Uterus (tissue), 4 donors: ENCODE results near the gene NDC80. TPM values are rescaled to one million over a fixed set of nuclear protein-coding genes. Genes with fewer than 3 reads are reported as not detected.

Experiments used
- DNase-seq, 2 donors: peaks; one replicate each; pipeline ENCODE4 v3.0.0-alpha.2; 2019 to 2020
- H3K27ac ChIP-seq, 2 donors: fragments of 200-600 bp; sonication (generic); 1 replicate in 1 of 2; 2 replicates in 1 of 2; pipeline ENCODE4 v1.5.1; 2016 to 2018
- H3K27me3 ChIP-seq, 2 donors: fragments of 200-600 bp; sonication (generic); one replicate each; pipeline ENCODE4 v1.5.1; 2018 to 2019; ENCODE audit warnings: control low read depth in 1 of 2
- H3K36me3 ChIP-seq, 2 donors: fragments of 200-600 bp; sonication (generic); one replicate each; pipeline ENCODE4 v1.5.1; 2019; ENCODE audit warnings: control low read depth in 1 of 2
- H3K4me1 ChIP-seq, 2 donors: fragments of 200-600 bp; sonication (generic); one replicate each; pipeline ENCODE4 v1.5.1; 2018 to 2019; ENCODE audit warnings: control low read depth in 1 of 2
- H3K4me3 ChIP-seq, 2 donors: fragments of 200-600 bp; sonication (generic); 1 replicate in 1 of 2; 2 replicates in 1 of 2; pipeline ENCODE4 v1.5.1; 2018 to 2019; ENCODE audit warnings: mild to moderate bottlenecking in 1 of 2
- H3K9me3 ChIP-seq, 2 donors: fragments of 200-600 bp; sonication (generic); one replicate each; pipeline ENCODE4 v1.5.1; 2019; ENCODE audit warnings: control low read depth in 1 of 2
- POLR2A ChIP-seq, 2 donors: fragments of 450-650 bp; IDR thresholded peaks; one replicate each; pipeline ENCODE4 v1.6.1; 2016; ENCODE audit warnings: antibody characterized with exemption in 2 of 2, mild to moderate bottlenecking in 1 of 2, moderate library complexity in 1 of 2
- intact Hi-C: fragments of 100-400 bp; cut with DNase I; formaldehyde crosslinking; loops from one replicate; pipeline ENCODE4 v1.15.1; 2023; ENCODE audit warnings: low total_unique reads
- total RNA-seq, 4 donors: library from RNA; depleted of rRNA in 3 of 4; stranded (reverse); fragments of >200 nt in 3 of 4; gene quantifications; one replicate each; pipeline versions ENCODE4 v1.1.0 to v1.2.4, GENCODE V29; 2014 to 2023
- TF ChIP-seq, protein P1 (sequence below), 4 experiments: fragments of 200-600 bp in 2 of 4; fragments of 450-650 bp in 2 of 4; sonication (generic) in 2 of 4; IDR thresholded peaks; one replicate each; pipeline ENCODE4 v1.5.1; 2016 to 2019; ENCODE audit warnings: antibody characterized with exemption in 4 of 4, mild to moderate bottlenecking in 2 of 4, moderate library complexity in 1 of 4
- donor health status: DM: yes; HTN: yes; CAD: no.

NDC80 gene
- total RNA-seq, 4 donors from 2014 or later, result 0.26 to 21.2 (median 0.80) TPM

DNA sequence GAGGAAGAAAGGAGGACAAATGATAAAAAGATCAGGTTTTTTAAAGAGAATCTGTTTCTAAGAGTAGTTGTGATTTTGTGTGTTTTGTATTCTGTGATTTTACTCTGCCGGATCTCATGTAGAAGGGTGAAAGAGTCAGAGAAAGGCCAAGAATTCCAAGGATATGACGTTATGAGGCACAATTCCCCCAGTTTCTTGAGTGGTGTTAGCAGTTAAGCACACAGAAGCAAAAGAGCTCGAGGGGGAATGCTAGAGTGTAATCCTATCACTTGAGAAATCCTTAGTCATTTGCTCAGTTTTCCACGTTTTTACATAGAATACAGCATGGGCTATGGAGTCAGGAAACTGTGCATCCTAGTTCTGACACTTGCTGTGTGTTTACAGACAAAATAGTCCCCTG, 34.9 kb upstream of the NDC80 start:
- Histone ChIP-seq H3K9me3 (no peaks in the 10 kb centered on the region), H3K27ac (peak overlapping the region; percentile 35 to 69), H3K36me3 (no peaks in the 10 kb centered on the region), H3K27me3 (no peaks in the 10 kb centered on the region), H3K4me3 (no peak overlapping the region), H3K4me1 (no peaks in the 10 kb centered on the region)
- intact Hi-C loops, result no loop called here
- TF ChIP-seq, protein P1, sequence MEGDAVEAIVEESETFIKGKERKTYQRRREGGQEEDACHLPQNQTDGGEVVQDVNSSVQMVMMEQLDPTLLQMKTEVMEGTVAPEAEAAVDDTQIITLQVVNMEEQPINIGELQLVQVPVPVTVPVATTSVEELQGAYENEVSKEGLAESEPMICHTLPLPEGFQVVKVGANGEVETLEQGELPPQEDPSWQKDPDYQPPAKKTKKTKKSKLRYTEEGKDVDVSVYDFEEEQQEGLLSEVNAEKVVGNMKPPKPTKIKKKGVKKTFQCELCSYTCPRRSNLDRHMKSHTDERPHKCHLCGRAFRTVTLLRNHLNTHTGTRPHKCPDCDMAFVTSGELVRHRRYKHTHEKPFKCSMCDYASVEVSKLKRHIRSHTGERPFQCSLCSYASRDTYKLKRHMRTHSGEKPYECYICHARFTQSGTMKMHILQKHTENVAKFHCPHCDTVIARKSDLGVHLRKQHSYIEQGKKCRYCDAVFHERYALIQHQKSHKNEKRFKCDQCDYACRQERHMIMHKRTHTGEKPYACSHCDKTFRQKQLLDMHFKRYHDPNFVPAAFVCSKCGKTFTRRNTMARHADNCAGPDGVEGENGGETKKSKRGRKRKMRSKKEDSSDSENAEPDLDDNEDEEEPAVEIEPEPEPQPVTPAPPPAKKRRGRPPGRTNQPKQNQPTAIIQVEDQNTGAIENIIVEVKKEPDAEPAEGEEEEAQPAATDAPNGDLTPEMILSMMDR (IDR thresholded peaks at IDR 0.05), result no peak
- TF ChIP-seq POLR2A (IDR thresholded peaks at IDR 0.05), result no peak
- DNase-seq, result no peak

DNA sequence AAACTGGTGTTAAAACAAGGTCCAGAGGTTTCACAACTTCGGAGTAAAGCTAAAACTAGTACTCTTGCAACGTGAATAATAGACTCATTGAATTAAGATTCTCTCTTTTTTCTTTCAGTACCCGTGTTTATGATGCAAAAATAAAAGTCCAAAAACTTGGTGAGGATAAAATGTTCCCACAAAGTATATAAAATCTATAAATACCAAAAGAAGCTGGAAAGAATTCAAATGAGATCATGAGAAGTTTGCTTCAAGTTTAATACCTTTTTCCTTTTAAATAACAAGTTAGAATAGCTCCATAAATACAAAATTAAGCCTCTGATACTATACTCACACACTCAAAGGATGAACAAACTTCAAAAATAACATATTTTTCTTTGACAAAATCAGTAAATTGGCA, 34.1 kb upstream of the NDC80 start:
- Histone ChIP-seq H3K27me3 (no peaks in the 10 kb centered on the region), H3K36me3 (no peaks in the 10 kb centered on the region), H3K4me3 (no peak overlapping the region), H3K4me1 (no peaks in the 10 kb centered on the region), H3K9me3 (no peaks in the 10 kb centered on the region), H3K27ac (peak overlapping the region in 1 of 2 donors; percentile 69)
- TF ChIP-seq POLR2A (IDR thresholded peaks at IDR 0.05), result no peak
- TF ChIP-seq, protein P1 (IDR thresholded peaks at IDR 0.05), result no peak
- no peak for DNase-seq
- intact Hi-C loops, result no loop called here

DNA sequence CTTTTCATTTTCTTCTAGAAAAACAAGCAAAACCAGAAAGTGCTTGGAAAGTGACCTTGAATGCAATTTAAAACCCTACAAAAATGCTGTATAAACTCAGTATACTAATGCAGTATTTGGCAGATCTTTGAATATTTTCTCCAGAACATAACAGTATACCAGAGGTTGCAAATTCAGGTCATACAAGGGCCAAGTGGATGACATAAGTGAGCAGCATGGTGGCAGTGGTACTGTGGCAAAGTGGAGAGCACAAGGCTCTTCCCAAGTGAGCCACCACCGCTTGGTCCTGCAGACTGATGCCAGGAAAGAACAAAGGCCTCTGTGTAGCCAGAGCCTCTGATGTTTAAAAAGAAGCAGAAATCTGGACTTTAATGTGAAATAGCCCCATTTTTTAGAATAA, 33.1 kb upstream of the NDC80 start:
- intact Hi-C loops, result no loop called here
- H3K27ac ChIP-seq, result peak overlapping the region; percentile 7 to 69

GRCh38 chr18:2538844-2539243, 32.5 kb upstream of the NDC80 start:
- intact Hi-C loops, result no loop called here
- Histone ChIP-seq H3K9me3 (no peaks in the 10 kb centered on the region), H3K27me3 (no peaks in the 10 kb centered on the region), H3K27ac (peak overlapping the region; percentile 15 to 69), H3K36me3 (no peaks in the 10 kb centered on the region), H3K4me3 (no peak overlapping the region), H3K4me1 (no peaks in the 10 kb centered on the region)
- TF ChIP-seq, protein P1 (IDR thresholded peaks at IDR 0.05), result no peak
- TF ChIP-seq POLR2A (IDR thresholded peaks at IDR 0.05), result no peak
- DNase-seq, result no peak

More for the DNA sequence above, 33.1 kb upstream of the NDC80 start:
- H3K4me3 ChIP-seq, result no peak overlapping the region
- no peak for DNase-seq
- H3K4me1 ChIP-seq, result no peaks in the 10 kb centered on the region
- H3K9me3 ChIP-seq, result no peaks in the 10 kb centered on the region
- H3K36me3 ChIP-seq, result no peaks in the 10 kb centered on the region
- TF ChIP-seq, protein P1 (IDR thresholded peaks at IDR 0.05), result no peak
- TF ChIP-seq POLR2A (IDR thresholded peaks at IDR 0.05), result no peak
- no peaks in the 10 kb centered on the region for H3K27me3 ChIP-seq

DNA sequence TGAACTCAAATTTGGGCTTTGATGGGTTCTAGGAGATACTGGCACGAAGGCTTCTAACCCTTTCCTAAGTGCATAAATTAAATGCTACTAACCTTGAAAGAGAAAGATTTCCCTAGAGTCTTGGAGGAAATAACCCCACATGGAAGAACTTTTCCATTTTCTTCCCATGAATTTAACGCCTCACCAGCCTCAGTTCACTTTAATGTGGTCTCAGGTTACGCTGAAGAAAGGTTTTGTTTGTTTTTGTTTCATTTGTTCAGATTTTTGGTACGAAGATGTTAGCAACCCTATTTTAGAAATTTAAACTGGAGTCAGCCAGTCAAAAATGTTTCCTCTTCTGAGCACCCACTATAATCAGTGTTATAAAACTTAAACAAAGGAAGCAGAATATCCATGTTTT, 30.8 kb upstream of the NDC80 start:
- Histone ChIP-seq H3K4me3 (no peak overlapping the region), H3K9me3 (no peaks in the 10 kb centered on the region), H3K27ac (no peak overlapping the region), H3K36me3 (no peaks in the 10 kb centered on the region), H3K27me3 (no peaks in the 10 kb centered on the region), H3K4me1 (no peaks in the 10 kb centered on the region)
- no peak for DNase-seq
- intact Hi-C loops, result no loop called here
- TF ChIP-seq, protein P1 (IDR thresholded peaks at IDR 0.05), result no peak
- no peak for TF ChIP-seq POLR2A (IDR thresholded peaks at IDR 0.05)
